Ovary (tissue), 3 donors: ENCODE measurements around the gene BRAF.
"Not testable (repeated sequence)": the region's sequence is repeated elsewhere in the genome, so short reads cannot be mapped to it uniquely, and the experiment has no call there.

Experiments used
- CTCF ChIP-seq, 3 donors: fragments of 450-650 bp in 2 of 3; fragments of 200-600 bp in 1 of 3; IDR thresholded peaks; one replicate each; pipeline versions ENCODE4 v1.5.1 to v1.8.0; 2016 to 2022; ENCODE audit warnings: antibody characterized with exemption in 3 of 3, mild to moderate bottlenecking in 1 of 3
- EP300 ChIP-seq: sonication (generic); formaldehyde crosslinking; IDR thresholded peaks from one replicate; pipeline ENCODE4 v1.6.1; 2017; ENCODE audit warnings: antibody characterized with exemption
- donor health status: DM: no; HTN: no; CAD: no.

- not testable (repeated sequence) for TF ChIP-seq EP300; CTCF (IDR thresholded peaks at IDR 0.05)
Measured at GRCh38 chr7:140761375-140761774, 163.4 kb downstream of the BRAF start.
